CD4-positive, alpha-beta T cell (primary cell): ENCODE data around the gene TIMP3. TPM values are rescaled to one million over a fixed set of nuclear protein-coding genes. Genes with fewer than 3 reads are reported as not detected.

Experiments
- ATAC-seq: fragments of 200-7000 bp; cut with Tn5 transposase; one replicate; pipeline ENCODE4 v1.10.0; 2022; ENCODE audit warnings: mild to moderate bottlenecking; ENCODE audit not compliant: poor library complexity
- CTCF ChIA-PET: fragments of 350-600 bp; sonication (Branson Sonifier 250); formaldehyde crosslinking; loops from one replicate; lab custom pipeline; 2021; ENCODE audit warnings: antibody characterized with exemption, inconsistent platforms; lab: Charles Lee
- POLR2A ChIA-PET: fragments of 350-600 bp; sonication (Branson Sonifier 250); formaldehyde crosslinking; loops from one replicate; lab custom pipeline; 2021; ENCODE audit warnings: antibody characterized with exemption, inconsistent platforms; lab: Charles Lee
- DNase-seq, 14 experiments: peaks; one replicate each; pipeline ENCODE4 v3.0.0-alpha.2; 2013 to 2020; ENCODE audit warnings: mixed read lengths in 2 of 14
- H3K27ac ChIP-seq, 2 donors: one replicate each; pipeline versions ENCODE4 v1.5.1 to v1.7.0; 2013; ENCODE audit warnings: low read length in 2 of 2, low read depth in 1 of 2, mild to moderate bottlenecking in 1 of 2
- H3K27me3 ChIP-seq, 2 experiments: 1 replicate in 1 of 2; 2 replicates in 1 of 2; pipeline versions ENCODE4 v1.6.1 to v1.7.0; 2013; ENCODE audit warnings: low read length in 2 of 2, control low read depth in 1 of 2, mild to moderate bottlenecking in 1 of 2, moderate library complexity in 1 of 2; ENCODE audit not compliant: insufficient read depth in 2 of 2, control insufficient read depth in 1 of 2
- H3K36me3 ChIP-seq: one replicate; pipeline ENCODE4 v1.6.1; 2013; ENCODE audit warnings: low read length, control low read depth; ENCODE audit not compliant: insufficient read depth
- H3K4me1 ChIP-seq: one replicate; pipeline ENCODE4 v1.6.1; 2013; ENCODE audit warnings: low read length, control low read depth; ENCODE audit not compliant: insufficient read depth
- H3K4me3 ChIP-seq: one replicate; pipeline ENCODE4 v1.5.1; 2013; ENCODE audit warnings: mild to moderate bottlenecking, low read length, moderate library complexity
- H3K9me3 ChIP-seq, 2 experiments: 1 replicate in 1 of 2; 2 replicates in 1 of 2; pipeline versions ENCODE4 v1.6.1 to v1.7.0; 2013; ENCODE audit warnings: low read length in 2 of 2, mild to moderate bottlenecking in 2 of 2, control low read depth in 1 of 2, moderate library complexity in 1 of 2; ENCODE audit not compliant: control insufficient read depth in 1 of 2, insufficient read depth in 1 of 2
- H3K27ac Mint-ChIP-seq: one replicate; pipeline ENCODE4 v1.8.0; 2020; ENCODE audit warnings: mixed read lengths
- H3K27me3 Mint-ChIP-seq: one replicate; pipeline ENCODE4 v1.8.0; 2021; ENCODE audit warnings: mixed read lengths
- H3K36me3 Mint-ChIP-seq: one replicate; pipeline ENCODE4 v1.8.0; 2021; ENCODE audit warnings: low read depth, mixed read lengths
- H3K4me1 Mint-ChIP-seq: one replicate; pipeline ENCODE4 v1.8.0; 2021; ENCODE audit warnings: low read depth, mixed read lengths
- H3K4me3 Mint-ChIP-seq: one replicate; pipeline ENCODE4 v1.8.0; 2020; ENCODE audit warnings: mild to moderate bottlenecking, mixed read lengths
- H3K9me3 Mint-ChIP-seq: one replicate; pipeline ENCODE4 v1.8.0; 2020; ENCODE audit warnings: mixed read lengths
- CTCF ChIP-seq: fragments of 200-600 bp; IDR thresholded peaks from one replicate; pipeline ENCODE4 v1.8.0; 2022; ENCODE audit warnings: antibody characterized with exemption, mild to moderate bottlenecking
- intact Hi-C, 2 experiments: fragments of 100-400 bp; cut with DNase I in 1 of 2; cut with micrococcal nuclease in 1 of 2; formaldehyde crosslinking; loops; one replicate each; pipeline versions ENCODE4 v1.15.1 to v1.9.0; 2023 to 2025; cut with DNase I, micrococcal nuclease
- total RNA-seq, 174 experiments: library from RNA in 2 of 174; stranded (reverse) in 2 of 174; gene quantifications; one replicate each; pipeline ENCODE4 v1.2.3 and lab custom pipeline; 2021 to 2026

Gene TIMP3
- total RNA-seq, 2 experiments from 2014 or later = 0.06 TPM; not detected in 1

GRCh38 chr22:32864041-32864440, 62.5 kb downstream of the TIMP3 start:
- Histone ChIP-seq H3K27ac (no peak overlapping the region), H3K4me3 (no peak overlapping the region), H3K4me1 (no peaks in the 10 kb centered on the region), H3K9me3 (no peaks in the 10 kb centered on the region), H3K36me3 (no peaks in the 10 kb centered on the region), H3K27me3 (no peaks in the 10 kb centered on the region)
- Mint-ChIP-seq H3K9me3 (no peaks in the 10 kb centered on the region), H3K36me3 (no peaks in the 10 kb centered on the region), H3K27ac (no peak overlapping the region), H3K4me1 (no peaks in the 10 kb centered on the region), H3K27me3 (no peaks in the 10 kb centered on the region), H3K4me3 (no peak overlapping the region)
- POLR2A ChIA-PET = no interaction called here
- CTCF ChIA-PET = no interaction called here
- ATAC-seq (no peak), DNase-seq (no peak)
- intact Hi-C loops = no loop called here
- TF ChIP-seq CTCF = no peak

- Histone ChIP-seq H3K27ac (no peak overlapping the region), H3K27me3 (no peaks in the 10 kb centered on the region), H3K9me3 (no peaks in the 10 kb centered on the region), H3K4me1 (no peaks in the 10 kb centered on the region), H3K4me3 (no peak overlapping the region), H3K36me3 (no peaks in the 10 kb centered on the region)
- Mint-ChIP-seq H3K4me1 (no peaks in the 10 kb centered on the region), H3K9me3 (no peaks in the 10 kb centered on the region), H3K4me3 (no peak overlapping the region), H3K27ac (no peak overlapping the region), H3K36me3 (no peaks in the 10 kb centered on the region), H3K27me3 (no peaks in the 10 kb centered on the region)
- CTCF ChIA-PET = no interaction called here
- TF ChIP-seq CTCF = no peak
- intact Hi-C loops = no loop called here
- POLR2A ChIA-PET = no interaction called here
- DNase-seq = no peak
- ATAC-seq = no peak
Observed at GRCh38 chr22:32864596-32864995, 63.1 kb downstream of the TIMP3 start.

- no peak overlapping the region for H3K27ac Mint-ChIP-seq
- POLR2A ChIA-PET = no interaction called here
Observed at GRCh38 chr22:32866953-32867352, 65.4 kb downstream of the TIMP3 start.

More at GRCh38 chr22:32866953-32867352, 65.4 kb downstream of the TIMP3 start:
- CTCF ChIA-PET = no interaction called here
- Mint-ChIP-seq H3K36me3 (no peaks in the 10 kb centered on the region), H3K4me3 (no peak overlapping the region), H3K27me3 (peaks cover 2% of the 10 kb centered on the region), H3K4me1 (no peaks in the 10 kb centered on the region), H3K9me3 (no peaks in the 10 kb centered on the region)
- no peaks in the 10 kb centered on the region for H3K4me1 ChIP-seq
- H3K9me3 ChIP-seq = no peaks in the 10 kb centered on the region
- no peaks in the 10 kb centered on the region for H3K27me3 ChIP-seq
- ATAC-seq (no peak), DNase-seq (no peak)
- intact Hi-C loops = no loop called here
- TF ChIP-seq CTCF = no peak
- H3K36me3 ChIP-seq = no peaks in the 10 kb centered on the region
- H3K4me3 ChIP-seq = no peak overlapping the region
- H3K27ac ChIP-seq = no peak overlapping the region
